Jurkat, Clone E6-1 (cell line): ENCODE data around the gene TSPOAP1.

Experiments used
- DNase-seq: peaks from one replicate; pipeline ENCODE4 v3.0.0-alpha.2; 2011; ENCODE audit warnings: low read depth, low spot score
- H3K4me3 ChIP-seq: 2 replicates; pipeline ENCODE4 v1.5.1; 2011; ENCODE audit warnings: mild to moderate bottlenecking, low read length, control low read depth, moderate library complexity

The TSPOAP1 gene

DNA sequence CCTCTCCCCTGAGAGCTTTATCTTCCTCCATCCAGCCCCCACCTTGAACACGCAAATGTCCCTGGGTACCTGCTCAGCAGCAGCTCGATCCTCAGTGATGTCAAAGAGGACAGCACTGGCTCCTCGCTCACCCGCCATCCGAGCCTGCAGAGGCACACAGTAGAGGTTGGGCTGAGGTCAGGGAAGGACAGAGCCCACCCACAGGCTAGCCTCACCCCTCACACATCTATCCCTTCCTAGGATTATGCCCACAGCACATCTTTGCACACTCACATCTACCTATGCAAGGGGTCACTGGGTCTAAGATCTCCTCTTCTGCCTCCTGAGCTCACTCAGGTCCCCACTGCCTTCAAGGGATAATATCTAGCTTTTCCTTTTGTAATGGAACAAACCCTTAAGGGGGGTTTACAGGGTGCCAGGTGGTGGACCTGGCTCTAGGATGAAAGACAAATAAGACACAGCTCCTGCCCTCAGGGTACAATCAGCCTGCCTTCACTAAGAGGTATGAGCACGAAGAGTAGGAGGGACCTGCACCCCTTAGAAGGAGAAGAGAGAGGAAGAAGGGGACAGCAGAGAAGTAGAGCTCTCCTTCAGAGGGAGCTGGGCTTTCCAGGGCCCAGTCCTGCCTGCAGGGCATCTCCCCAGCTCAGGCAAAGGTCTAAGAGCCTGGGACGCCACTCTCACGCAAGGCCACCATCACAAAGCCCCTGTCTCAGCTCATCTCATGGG lies 35.0 kb upstream of the TSPOAP1 start:
- no peak overlapping the region for H3K4me3 ChIP-seq
- DNase-seq = no peak

DNA sequence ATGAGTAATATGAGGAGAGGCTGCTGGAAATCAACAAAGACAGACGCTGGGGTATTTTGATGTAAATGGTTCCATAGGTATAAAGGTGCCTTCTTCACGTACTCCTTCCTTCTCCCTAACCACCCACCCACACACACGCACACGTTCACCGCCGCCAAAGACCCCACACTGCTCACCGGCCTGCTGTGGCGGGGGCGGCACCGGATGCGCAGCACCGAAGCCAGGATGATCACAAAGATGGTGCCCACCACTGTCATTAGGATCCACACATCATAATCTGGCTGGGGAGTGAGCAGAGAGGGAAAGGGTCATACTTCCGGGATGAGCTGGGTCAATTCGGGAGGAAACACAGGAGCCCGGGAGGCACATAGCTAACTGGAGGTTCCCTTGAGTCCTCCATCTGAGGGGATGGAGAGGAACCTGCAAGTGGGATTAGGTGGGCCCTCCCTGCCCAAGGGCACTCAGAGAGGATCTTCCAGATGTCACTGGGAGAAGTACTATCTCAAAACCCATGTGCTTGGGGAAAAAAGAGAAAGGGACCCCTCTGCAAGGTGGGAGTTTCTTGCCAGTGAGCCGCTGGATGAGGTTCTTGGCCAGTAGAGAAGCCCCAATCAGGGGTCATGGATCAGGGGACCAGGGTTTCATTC lies 33.9 kb upstream of the TSPOAP1 start:
- no peak overlapping the region for H3K4me3 ChIP-seq
- no peak for DNase-seq

DNA sequence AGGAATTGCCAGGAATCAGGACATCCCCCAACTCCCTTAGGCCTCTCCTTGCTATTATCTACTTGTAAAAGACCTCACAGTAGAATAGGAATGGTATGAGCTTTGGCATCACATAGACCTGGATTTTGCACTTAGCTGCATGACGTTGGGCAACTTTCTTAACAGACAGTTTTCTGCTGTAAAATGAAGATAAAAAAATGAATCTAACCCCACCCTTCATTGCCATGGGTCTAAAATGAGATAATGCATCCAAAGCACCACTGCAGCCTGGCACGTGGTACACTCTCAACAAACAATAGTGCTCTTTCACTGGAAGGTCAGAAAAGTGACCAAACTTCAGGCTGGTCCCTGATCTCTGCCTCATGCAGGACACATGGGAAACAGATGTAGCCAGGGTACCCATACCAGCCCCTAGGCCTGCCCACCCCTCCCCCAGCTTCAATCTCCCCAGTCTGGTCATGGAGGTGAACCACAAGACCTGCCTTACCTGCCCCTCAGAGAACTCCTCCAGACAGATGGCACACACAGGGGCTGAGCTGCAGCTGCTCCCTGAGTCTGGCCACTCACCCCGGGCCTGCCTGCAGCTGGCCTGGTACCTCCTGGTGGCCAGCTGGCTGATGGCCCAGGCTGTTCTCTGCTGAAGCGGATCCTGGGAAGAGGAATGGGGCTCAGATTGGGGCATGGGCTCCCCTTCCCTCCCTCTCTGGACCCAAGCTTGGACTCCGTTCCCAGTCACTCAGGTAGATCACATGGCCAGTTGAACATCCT lies 31.9 kb upstream of the TSPOAP1 start:
- no peak for DNase-seq
- no peak overlapping the region for H3K4me3 ChIP-seq

DNA sequence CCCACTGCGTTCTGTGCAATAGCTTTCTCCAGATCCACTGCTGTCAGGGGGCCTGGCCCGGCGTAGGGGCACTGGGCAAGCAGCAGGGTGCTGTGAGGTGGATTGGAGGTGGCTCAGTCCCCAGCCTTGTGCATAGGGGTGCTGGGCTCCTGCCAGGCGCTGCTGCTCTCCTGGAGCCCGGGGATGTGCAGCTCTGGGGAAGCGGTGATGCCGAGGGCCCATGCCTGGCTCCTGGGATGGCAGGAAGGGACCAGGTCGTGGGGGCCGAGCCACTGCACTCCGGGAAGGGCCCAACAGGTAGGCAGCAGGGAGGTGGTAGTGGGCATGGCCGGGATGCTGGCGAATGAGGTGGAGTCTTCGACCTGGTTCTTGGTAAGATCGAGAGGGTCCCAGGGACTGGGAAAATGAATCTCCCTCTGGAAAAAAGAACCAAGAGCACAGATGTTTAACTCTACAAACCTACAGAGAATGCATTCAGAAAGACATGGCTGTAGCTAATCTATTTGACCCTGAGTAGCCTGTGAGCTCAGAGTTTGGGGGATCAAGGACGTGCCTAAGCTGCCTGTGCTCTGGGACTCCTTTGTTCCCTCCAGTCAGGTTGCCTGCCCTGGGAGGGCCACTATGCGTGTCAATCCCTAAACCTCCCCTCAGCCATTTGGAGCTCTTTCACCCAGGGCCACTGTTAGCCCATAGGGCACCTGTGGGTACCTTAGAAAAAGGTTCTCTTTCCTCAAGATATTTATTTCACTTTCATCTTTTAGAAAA lies 30.0 kb upstream of the TSPOAP1 start:
- DNase-seq = no peak
- H3K4me3 ChIP-seq = no peak overlapping the region

DNA sequence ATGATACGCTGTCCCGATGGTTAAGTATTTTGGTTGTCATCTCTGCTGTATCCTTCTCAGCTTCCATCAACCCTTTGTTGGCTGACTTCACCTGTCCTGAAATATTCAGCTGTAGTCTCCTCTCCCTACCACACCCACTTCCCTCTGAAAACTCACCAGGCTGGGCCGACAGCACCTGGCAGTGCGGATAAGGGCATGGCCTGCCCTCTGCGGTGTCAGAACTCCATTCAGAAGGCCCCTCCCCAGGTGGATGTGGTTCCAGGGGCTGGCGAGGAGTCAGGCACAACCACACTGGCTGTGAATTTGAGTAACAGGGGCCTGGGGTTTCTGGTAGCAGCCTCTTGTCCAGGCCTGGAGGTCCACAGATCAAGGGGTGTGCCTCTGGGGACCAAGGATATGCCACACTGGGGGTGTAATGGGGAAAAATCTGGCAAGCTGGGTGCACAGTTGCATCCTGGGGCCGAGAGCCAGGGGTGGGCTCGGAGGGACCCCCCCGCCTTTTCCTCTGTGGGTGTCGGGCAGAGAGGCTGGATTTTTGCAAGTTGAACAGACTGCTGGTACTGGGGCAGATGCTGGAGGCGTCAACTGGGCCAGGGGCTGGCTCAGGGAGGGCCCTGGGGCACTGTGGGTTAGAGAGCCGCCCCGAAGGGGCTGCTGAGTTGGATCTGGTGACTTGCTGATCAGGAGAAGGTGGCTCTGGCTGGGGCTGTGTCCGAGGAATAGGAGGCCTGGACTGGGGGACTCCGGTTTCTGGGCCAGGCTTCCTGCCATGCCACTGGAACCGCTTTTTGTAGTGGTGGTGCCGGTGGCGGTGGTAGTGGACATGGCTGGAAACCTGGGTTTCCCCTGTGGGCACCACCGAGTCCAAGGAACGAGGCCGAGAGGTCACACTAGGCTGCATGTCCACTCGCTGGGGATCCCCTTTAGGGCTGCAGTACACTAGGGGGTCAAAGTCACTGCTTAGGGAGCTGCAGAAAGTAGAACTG lies 29.0 kb upstream of the TSPOAP1 start:
- DNase-seq = no peak
- no peak overlapping the region for H3K4me3 ChIP-seq

DNA sequence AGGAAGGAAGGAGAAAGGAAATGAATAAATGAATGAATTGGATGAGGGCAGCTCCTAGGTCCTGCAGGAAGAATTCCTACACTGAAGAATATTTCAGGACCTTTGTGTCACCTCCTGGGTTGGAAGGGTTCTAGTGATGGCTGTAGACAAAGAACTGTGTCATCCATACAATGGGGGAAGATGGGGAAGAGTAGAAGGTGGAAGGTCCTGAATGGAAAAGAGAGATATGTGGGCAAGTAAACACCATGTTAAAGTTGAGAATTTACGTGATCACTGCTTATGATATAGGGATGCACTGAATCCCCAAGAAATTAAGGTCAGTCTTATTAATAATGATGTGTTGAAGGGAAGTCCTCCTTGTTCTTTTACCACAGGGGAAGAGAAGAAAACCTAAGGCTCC lies 27.6 kb upstream of the TSPOAP1 start:
- no peak overlapping the region for H3K4me3 ChIP-seq

DNA sequence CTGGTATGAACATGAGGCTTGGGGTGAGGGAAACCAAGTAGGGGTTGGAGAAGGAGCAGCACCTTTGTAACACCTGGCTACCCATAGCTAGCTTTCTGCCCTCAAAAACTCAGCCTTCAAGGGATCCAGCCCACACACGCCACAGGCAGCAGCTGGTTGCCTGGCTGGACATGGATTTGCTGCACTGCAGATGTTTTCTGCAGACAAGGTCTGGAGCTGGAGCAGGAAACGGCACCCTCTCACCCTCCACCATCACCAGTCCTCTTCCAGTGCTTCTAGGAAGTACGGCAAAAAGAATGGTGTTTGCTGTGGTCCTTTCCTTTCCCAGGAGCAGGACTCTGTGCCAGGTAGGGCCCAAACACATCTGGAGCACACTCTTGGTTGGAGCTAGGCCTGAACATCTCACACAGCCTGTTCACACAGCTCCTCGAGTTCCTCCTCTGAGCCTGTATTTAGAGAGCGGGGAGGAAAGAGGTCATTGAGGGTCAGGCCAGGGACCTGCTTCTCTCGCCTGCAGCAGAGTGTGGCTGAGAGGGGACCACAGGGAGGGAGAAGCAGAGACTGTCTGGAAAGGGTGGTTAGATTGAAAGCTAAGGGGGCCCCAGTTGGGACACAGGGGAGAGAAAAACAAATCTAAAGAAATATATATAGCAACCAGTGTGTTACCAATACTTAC lies 26.1 kb upstream of the TSPOAP1 start:
- no peak overlapping the region for H3K4me3 ChIP-seq
- DNase-seq = no peak

More for the DNA sequence above, 27.6 kb upstream of the TSPOAP1 start:
- DNase-seq = no peak

DNA sequence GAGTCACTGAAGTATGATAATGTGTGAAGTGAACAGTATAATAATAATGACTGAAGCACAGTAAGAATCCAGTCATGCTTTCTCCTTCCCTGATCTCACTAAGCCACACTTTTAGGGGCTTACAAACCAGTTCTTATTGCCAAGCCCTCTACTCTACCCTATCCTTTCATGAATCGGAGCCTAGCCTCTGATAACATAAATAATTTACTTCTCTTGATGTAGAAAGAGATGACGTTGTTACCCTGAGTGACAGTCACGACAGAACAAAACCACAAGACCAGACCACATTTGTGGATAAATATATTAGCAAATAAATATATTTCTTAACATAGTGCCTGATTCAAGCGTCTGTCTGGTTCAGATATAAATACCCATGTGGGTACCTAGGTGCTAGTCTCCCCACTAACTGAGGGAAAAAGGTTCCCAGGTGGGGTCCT lies 24.8 kb upstream of the TSPOAP1 start:
- no peak for DNase-seq
- H3K4me3 ChIP-seq = peak overlapping the region; percentile 94

DNA sequence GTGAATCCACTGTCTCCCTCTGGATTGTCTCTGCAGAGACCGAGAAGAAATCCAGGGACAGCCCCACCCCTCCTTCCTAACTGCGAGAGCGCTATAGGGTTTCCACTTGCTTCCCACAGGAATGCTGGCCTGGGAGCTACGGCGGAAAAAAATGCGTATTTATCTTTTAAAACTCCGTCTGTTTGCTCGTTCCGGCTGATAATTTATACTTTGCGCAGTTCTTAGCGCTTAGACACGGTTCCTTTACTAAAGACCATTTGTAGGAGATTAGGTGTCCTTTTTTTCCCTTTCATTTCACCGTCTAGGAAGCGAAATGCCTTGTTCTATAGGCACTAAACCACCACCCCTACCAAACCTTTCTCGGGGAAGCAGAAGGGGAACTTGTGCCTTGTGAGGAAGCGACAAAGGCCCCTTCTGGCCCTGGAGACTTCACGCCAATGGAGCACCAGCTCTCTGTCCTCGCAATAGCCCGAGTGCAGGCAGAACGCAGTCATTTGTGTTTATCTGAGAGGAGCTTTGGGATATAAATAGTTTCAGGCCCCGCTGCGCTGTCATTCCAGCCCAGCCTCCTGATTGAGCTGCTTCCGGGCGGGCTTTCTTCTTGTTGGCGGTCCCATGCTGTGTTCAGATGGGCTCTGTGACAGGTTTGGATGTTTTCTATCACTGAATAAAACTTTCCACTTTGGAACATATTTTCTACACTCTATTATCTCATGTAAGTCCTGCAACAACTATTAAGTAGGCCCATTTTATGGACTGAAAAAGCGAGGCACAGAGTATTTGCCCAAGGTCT lies 24.2 kb upstream of the TSPOAP1 start:
- H3K4me3 ChIP-seq = peak overlapping the region; percentile 94
- DNase-seq = no peak

DNA sequence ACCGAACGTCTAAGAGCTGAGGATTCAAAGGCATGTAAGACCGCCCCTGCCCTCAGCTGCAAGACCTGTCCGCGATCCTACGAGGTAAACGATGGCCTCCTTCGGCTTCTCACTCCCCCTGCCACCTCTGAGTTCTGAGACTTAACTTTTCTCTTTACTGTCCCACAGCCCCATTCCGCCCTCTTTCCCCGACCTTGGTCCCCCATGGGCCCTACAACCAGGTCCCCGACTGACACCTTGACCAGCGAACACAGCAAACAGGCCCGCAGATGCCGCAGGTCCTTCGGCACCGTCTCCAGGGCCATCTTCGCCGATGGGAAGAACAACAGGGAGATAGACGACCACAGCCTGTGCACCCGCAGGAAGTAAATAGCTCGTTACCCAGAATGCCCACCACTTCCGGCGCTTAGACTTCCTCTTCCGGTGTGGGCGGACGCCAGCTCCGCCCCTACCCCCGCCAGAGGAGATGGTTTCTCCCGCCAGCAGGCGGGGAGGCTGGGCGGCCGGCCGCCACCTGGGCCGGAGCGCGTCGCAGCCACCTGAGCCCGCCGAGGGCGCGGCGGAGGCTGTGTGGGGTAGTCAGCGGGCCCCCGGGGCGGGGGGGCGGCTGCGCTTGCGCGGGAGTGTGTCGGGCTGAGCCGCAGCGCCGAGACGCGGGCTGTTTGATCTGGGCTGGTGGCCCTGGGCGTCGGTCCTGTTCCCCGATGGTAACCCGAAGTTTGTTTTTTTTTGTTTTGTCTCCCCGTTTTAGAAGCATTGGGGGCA lies 23.4 kb upstream of the TSPOAP1 start, which contains the start of gene SUPT4H1:
SUPT4H1 (minus strand) TSS at position 371 of the 765 bp plus-strand sequence; CDS start at position 305, 66 bp downstream.
- peak within 1 kb of the TSS; percentile 94 for H3K4me3 ChIP-seq
- peak; percentile 95 for DNase-seq

DNA sequence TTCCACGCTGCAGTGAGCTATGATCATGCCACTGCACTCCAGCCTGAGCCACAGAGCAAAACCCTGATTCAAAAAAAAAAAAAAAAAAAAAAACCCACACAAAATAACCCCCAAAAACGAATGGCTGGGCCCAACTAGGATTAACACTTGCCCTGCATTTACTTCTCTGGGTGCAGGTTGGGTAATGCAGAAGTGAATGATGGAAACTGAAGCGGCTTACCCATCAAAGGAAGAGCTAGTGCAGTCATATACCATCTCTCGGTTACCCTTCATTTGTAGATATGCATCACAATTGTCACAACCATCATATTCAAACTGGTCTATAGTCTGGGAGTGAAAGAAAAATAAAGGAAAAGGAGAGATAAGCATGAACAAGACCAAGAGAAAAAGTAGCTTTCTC lies 22.6 kb upstream of the TSPOAP1 start:
- peak overlapping the region; percentile 94 for H3K4me3 ChIP-seq
- DNase-seq = no peak

DNA sequence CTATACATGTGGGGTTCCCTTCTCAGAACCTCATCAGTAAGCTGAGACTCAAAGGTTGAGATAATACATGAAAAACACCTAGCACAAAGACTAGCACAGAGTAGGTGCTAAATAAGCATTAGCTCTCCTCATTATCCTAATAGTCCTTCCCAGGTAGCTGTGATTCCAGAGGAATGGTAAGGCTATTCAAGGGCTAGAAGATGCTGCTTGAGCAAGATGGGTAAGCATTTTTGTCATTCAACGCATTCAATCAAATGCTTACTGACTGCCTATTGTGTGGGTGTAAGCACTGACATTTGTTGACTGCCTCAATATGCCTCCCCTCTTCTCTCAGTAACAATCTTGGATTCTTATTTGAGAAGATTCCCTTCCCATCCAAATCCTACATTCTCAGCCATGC lies 19.4 kb upstream of the TSPOAP1 start:
- no peak for DNase-seq
- H3K4me3 ChIP-seq = no peak overlapping the region

DNA sequence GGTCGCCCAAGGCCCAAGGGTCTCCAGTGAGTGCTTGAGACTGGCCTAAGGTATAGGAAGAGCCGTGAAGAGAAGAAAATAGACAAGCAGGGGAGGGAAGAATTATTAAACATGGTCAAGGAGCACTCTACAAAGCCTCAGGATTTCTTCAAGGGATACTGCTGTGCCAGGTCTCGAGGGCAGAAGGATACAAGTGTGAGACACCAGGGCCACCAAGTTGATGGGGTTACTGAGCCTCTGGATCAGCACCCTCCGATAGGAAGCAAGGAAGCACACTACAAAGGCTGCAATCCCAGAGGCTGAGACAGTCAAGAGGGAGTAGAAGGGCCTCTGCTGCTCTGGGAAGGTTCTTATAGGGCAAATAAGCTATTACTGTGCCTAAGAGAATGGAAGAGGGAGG lies 16.9 kb upstream of the TSPOAP1 start:
- no peak overlapping the region for H3K4me3 ChIP-seq
- no peak for DNase-seq

DNA sequence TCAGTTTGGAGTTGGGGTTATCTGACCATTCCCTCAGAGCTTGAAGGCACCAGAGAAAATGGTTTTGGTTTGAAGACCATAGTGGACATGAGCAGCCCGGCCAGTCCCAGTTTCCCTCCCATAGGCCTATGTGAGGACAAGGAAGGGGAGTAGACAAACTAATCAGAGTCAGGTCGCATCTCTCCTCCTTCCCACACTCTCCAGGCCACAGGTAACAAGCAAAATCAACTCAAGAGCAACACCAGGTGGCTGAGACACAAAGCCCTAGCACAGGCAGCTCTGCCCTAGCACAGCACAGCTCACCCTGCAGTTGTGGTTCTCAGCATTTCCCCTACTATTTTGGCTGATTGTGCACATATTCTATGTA lies 16.2 kb upstream of the TSPOAP1 start:
- H3K4me3 ChIP-seq = peak overlapping the region; percentile 53
- peak; percentile 89 for DNase-seq

DNA sequence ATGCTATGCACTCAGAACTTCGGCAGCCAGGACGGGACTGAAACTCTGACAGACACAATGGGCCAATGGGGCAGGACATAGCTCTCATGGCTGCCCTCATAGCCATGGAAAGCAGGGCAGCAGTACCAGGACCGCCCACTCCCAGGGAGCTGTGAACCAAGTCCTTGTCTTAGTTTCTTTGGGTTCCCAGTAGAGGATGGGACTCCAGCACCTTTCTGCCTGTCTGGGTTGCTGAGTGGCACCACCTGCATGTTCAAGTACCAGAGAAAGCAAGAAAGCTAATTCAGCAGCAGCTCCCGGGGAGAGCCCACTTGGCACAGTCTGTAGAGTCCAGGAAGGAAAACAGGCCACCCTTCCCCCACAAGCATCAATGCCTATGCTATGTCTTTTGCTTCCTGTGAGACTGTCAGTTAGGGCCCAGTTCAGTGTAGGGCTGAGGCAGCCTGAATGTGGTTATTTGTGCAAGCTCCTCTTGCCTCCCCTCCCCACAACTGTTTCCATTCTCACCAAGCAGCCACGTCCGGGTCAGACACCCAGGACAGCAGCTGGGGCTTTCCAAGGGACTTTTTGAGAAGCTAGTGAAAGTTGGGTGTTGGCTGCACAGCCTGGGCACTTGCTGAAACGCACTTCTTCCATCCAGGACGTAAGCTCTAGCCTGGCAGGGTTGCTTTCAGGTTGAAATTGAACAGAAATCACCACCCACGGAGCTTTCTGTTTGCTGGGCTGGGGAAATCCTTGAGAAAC lies 15.6 kb upstream of the TSPOAP1 start:
- peak; percentile 98 for DNase-seq
- H3K4me3 ChIP-seq = peak overlapping the region; percentile 53

DNA sequence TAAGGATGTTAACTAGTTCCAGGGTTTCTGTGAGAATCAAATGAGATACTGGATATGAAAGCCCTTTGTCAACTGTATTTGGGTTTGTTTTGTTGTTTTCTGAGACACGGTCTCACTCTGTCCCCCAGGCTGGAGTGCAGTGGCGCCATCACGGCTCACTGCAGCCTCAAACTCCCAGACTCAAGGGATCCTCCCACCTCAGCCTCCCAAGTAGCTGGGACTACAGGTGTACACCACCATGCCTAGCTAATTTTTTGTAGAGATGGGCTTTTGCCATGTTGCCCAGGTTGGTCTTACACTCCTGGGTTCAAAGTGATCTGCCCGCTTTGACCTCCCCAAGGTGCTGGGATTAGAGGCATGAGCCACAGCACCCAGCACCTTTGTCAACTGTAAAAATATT lies 14.5 kb upstream of the TSPOAP1 start:
- H3K4me3 ChIP-seq = peak overlapping the region; percentile 53; the same call in 1 of the 2 replicates
- no peak for DNase-seq
